Progenitor cell of endocrine pancreas (in vitro differentiated cells): ENCODE measurements around the gene PRSS53. TPM values are rescaled to one million over a fixed set of nuclear protein-coding genes. Genes with fewer than 3 reads are reported as not detected.
A peak's percentile ranks its signal among the peaks of the same experiment; 100 is the strongest.

Experiments
- DNase-seq: peaks from one replicate; pipeline ENCODE4 v3.0.0; 2021; ENCODE audit warnings: low spot score; ENCODE audit not compliant: unreplicated experiment
- H3K27ac Mint-ChIP-seq: 2 replicates; pipeline ENCODE4 v1.8.0; 2021; ENCODE audit warnings: mild to moderate bottlenecking, moderate library complexity, mixed read lengths
- H3K27me3 Mint-ChIP-seq: 2 replicates; pipeline ENCODE4 v1.8.0; 2021; ENCODE audit warnings: mixed read lengths
- H3K36me3 Mint-ChIP-seq: 2 replicates; pipeline ENCODE4 v1.8.0; 2022; ENCODE audit warnings: mixed read lengths; ENCODE audit not compliant: insufficient read depth
- H3K4me1 Mint-ChIP-seq: 2 replicates; pipeline ENCODE4 v1.8.0; 2021; ENCODE audit warnings: low read depth, mixed read lengths
- H3K4me3 Mint-ChIP-seq: 2 replicates; pipeline ENCODE4 v1.8.0; 2021; ENCODE audit warnings: low read depth, mild to moderate bottlenecking, moderate library complexity, mixed read lengths
- H3K9me3 Mint-ChIP-seq: 2 replicates; pipeline ENCODE4 v1.8.0; 2021; ENCODE audit warnings: low read depth, mixed read lengths
- total RNA-seq: library from RNA; stranded (reverse); gene quantifications from 2 replicates; pipeline ENCODE4 v1.2.1, GENCODE V29; 2021
- TF ChIP-seq, protein P1 (sequence below): fragments of 200-600 bp; sonication (generic); IDR thresholded peaks from one replicate; pipeline ENCODE4 v1.5.0; 2021; ENCODE audit warnings: antibody characterized with exemption, mild to moderate bottlenecking; ENCODE audit not compliant: unreplicated experiment

The PRSS53 gene
- total RNA-seq, 1 donor from 2014 or later = 2.3 TPM

DNA sequence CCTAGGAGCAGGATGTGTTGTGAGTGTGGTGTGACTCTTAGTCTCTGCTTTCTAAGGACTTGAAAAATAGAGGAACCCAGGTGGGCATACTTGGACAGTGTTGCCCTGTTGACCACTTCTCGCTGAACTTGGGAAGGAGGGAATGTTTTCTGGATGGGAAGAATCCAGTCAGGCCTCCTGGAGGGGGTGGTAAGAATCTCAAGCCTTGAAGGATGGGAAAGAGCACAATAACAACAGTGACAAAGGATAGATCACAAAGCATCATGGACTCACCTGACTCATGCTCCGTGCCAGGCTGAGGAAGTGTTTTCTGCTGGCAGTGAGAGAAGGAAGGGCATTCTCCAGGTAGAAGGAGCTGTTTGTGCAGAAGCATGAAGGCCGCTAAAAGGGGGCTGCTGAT is 37.1 kb upstream of the PRSS53 start:
- Mint-ChIP-seq H3K27me3 (no peaks in the 10 kb centered on the region), H3K9me3 (no peaks in the 10 kb centered on the region), H3K36me3 (peaks cover 13% of the 10 kb centered on the region), H3K4me1 (peaks cover 6% of the 10 kb centered on the region), H3K27ac (peak overlapping the region; percentile 60), H3K4me3 (no peak overlapping the region)
- TF ChIP-seq, protein P1, sequence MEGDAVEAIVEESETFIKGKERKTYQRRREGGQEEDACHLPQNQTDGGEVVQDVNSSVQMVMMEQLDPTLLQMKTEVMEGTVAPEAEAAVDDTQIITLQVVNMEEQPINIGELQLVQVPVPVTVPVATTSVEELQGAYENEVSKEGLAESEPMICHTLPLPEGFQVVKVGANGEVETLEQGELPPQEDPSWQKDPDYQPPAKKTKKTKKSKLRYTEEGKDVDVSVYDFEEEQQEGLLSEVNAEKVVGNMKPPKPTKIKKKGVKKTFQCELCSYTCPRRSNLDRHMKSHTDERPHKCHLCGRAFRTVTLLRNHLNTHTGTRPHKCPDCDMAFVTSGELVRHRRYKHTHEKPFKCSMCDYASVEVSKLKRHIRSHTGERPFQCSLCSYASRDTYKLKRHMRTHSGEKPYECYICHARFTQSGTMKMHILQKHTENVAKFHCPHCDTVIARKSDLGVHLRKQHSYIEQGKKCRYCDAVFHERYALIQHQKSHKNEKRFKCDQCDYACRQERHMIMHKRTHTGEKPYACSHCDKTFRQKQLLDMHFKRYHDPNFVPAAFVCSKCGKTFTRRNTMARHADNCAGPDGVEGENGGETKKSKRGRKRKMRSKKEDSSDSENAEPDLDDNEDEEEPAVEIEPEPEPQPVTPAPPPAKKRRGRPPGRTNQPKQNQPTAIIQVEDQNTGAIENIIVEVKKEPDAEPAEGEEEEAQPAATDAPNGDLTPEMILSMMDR = no peak
- DNase-seq = no peak

DNA sequence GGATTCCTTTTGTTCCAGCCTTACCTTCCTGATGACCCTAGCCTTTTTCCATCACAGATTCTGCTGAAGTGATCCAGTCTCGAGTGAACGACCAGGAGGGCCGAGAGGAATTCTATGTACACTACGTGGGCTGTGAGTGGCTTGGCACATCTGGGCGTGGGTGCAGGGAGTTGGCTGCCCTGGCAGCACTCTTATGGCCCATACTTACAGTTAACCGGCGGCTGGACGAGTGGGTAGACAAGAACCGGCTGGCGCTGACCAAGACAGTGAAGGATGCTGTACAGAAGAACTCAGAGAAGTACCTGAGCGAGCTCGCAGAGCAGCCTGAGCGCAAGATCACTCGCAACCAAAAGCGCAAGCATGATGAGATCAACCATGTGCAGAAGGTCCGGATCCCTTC is 31.4 kb upstream of the PRSS53 start:
- Mint-ChIP-seq H3K27me3 (no peaks in the 10 kb centered on the region), H3K4me3 (no peak overlapping the region), H3K36me3 (peaks cover 13% of the 10 kb centered on the region), H3K27ac (no peak overlapping the region), H3K4me1 (peaks cover 11% of the 10 kb centered on the region), H3K9me3 (no peaks in the 10 kb centered on the region)
- no peak for DNase-seq
- TF ChIP-seq, protein P1 = no peak

DNA sequence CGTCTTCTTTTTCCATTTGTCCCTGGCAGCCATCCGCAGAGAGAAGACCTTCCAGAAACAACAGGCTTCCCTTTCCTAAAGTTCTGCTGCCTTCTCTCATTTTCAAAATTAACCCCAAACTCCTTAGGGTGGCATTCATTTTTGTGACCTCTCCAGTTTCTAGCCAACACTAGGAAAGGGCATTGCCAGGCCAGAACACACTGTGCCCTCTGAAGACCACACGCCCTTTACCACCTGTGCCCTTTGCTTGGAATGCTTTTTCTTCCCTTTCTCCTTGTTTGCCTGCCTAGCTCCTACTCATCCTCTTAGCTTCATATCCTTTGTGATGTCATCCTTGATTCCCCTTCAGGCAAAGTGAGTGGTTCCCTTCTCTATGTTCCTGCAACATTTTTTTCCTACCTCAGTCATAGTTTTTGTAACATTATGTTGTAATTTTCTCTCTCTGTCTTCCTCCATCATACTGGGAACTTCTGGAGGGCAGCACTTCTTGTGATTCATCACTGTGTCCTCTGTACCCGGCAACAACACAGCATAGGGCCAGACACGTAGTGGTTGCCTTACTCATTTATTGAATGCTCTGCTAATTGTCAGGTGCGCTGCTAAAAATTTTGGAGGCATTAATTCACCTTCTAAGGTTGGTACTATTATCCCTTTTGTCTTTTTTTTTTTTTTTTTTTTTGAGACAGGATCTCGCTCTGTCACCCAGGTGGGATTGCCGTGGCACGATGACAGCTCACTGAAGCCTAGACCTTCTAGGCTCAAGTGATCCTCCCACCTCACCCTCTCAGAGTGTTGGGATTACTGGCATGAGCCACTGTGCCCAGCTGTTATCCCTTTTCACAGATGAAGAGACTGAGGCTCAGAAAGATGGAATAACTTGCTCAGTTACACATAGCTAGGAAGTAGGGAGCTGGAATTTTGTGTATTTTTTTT is 29.7 kb upstream of the PRSS53 start:
- no peaks in the 10 kb centered on the region for H3K9me3 Mint-ChIP-seq
- no peaks in the 10 kb centered on the region for H3K27me3 Mint-ChIP-seq
- H3K27ac Mint-ChIP-seq = peak overlapping the region; percentile 96
- peak overlapping the region; percentile 85 for H3K4me3 Mint-ChIP-seq
- H3K4me1 Mint-ChIP-seq = peaks cover 11% of the 10 kb centered on the region
- TF ChIP-seq, protein P1 = no peak
- peaks cover 13% of the 10 kb centered on the region for H3K36me3 Mint-ChIP-seq
- DNase-seq = no peak

DNA sequence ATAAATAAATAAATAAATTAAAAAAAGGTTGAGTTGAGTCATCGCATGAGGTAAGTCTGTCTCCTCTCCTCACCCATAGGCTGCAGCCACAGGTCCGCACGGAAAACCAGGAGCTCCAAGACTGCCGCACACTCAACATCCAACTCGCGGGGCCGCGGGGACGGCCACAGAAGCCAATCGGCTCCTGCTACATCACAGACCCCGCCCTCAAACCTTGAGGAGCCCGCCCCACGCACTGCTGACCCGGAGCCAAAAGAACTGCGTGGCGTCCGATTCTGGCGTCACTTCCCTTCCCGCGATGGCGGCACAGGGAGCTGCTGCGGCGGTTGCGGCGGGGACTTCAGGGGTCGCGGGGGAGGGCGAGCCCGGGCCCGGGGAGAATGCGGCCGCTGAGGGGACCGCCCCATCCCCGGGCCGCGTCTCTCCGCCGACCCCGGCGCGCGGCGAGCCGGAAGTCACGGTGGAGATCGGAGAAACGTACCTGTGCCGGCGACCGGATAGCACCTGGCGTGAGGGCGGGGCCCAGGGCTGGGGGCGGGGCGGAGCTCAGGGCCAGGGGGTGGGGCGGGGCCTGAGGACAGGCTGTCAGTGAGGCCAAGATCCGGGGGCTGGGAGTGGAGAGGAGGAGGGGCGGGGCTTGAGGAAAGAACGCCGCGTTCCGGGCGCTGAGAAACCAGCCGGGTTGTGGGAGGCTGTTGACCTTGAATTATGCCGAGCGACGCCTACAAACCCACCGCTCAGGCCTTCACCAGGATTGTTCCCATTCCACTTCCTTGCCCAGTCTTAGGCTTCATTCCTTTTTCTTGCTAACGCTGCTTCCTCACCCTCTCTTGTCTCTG is 28.9 kb upstream of the PRSS53 start, which contains the start of gene KAT8:
Gene KAT8 (plus strand): TSS at position 281 of the 839 bp plus-strand sequence. CDS start 18 bp downstream, at position 299.
- DNase-seq = peak; percentile 92
- H3K4me1 Mint-ChIP-seq = peaks cover 11% of the 10 kb centered on the region
- H3K27me3 Mint-ChIP-seq = no peaks in the 10 kb centered on the region
- H3K36me3 Mint-ChIP-seq = peaks cover 13% of the 10 kb centered on the region
- peak within 1 kb of the TSS; percentile 96 for H3K27ac Mint-ChIP-seq
- peak within 1 kb of the TSS; percentile 85 for H3K4me3 Mint-ChIP-seq
- TF ChIP-seq, protein P1 = no peak
- no peaks in the 10 kb centered on the region for H3K9me3 Mint-ChIP-seq

DNA sequence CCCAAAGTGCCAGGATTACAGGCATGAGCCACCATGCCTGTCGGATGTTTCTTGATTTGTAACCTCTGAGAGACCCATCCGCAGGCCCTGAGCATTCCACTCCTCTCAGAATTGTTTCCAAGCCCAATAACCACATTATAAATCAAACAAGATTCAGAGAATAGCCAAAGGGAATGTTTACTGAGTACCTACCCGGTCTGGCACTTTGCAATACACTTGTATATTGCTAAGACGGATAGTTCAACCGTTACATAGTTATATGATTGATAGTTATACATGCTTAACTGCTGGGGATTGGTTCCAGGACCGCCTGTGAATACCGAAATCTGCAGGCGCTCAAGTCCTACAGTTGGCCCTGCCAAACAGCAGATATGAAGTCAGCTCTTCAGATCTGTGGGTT is 25.7 kb upstream of the PRSS53 start:
- no peak overlapping the region for H3K4me3 Mint-ChIP-seq
- no peak overlapping the region for H3K27ac Mint-ChIP-seq
- H3K27me3 Mint-ChIP-seq = no peaks in the 10 kb centered on the region
- H3K9me3 Mint-ChIP-seq = no peaks in the 10 kb centered on the region
- DNase-seq = no peak
- H3K36me3 Mint-ChIP-seq = peaks cover 9% of the 10 kb centered on the region
- TF ChIP-seq, protein P1 = no peak
- H3K4me1 Mint-ChIP-seq = peaks cover 12% of the 10 kb centered on the region
